Measurements from ENCODE around the gene FXYD5. TPM values are rescaled to one million over a fixed set of nuclear protein-coding genes. Genes with fewer than 3 reads are reported as not detected.

The FXYD5 gene
- total RNA-seq, 4 donors from 2014 or later = 10.9 to 86.2 (median 34.2) TPM

DNA sequence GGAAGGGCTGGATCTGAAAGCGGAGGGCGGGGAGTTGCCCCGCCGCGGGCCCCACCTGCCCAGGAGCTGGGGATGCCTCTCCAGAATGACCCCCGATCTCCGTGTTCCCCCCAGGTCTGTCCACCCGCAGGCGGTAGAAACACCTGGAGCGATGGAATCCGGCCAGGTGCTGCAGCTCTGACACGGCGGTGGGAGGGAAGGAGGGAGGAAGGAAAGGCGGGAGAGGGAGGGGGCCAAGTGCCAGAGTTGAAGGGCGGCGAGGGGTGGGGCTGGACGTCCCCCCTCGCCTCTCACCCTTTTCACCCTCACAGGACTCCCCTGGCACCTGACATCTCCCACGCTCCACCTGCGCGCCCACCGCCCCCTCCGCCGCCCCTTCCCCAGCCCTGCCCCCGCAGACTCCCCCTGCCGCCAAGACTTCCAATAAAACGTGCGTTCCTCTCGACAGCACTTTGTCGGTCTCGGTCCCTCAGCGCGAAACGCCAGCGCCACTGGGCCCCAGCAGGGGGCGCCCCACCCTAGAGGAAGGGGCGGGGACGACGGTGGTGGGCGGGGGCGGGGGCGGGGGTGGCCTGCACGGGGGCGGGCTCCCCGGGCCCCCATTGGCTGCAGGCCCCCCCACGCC, 11.8 kb upstream of the FXYD5 start:
- DNase-seq = peak in 1 of 2 donors; percentile 55
- intact Hi-C loops (cut with DNase I; ENCODE audit: low total_unique reads) = no loop called here
- TF ChIP-seq POLR2A (IDR thresholded peaks at IDR 0.05) = no peak
- TF ChIP-seq, protein P1, sequence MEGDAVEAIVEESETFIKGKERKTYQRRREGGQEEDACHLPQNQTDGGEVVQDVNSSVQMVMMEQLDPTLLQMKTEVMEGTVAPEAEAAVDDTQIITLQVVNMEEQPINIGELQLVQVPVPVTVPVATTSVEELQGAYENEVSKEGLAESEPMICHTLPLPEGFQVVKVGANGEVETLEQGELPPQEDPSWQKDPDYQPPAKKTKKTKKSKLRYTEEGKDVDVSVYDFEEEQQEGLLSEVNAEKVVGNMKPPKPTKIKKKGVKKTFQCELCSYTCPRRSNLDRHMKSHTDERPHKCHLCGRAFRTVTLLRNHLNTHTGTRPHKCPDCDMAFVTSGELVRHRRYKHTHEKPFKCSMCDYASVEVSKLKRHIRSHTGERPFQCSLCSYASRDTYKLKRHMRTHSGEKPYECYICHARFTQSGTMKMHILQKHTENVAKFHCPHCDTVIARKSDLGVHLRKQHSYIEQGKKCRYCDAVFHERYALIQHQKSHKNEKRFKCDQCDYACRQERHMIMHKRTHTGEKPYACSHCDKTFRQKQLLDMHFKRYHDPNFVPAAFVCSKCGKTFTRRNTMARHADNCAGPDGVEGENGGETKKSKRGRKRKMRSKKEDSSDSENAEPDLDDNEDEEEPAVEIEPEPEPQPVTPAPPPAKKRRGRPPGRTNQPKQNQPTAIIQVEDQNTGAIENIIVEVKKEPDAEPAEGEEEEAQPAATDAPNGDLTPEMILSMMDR (IDR thresholded peaks at IDR 0.05) = peak in 3 of 4 experiments; percentile 28 to 71 (median 55)
- Histone ChIP-seq H3K4me1 (peaks cover 0 to 6% of the 10 kb centered on the region in 2 donors), H3K27ac (peak overlapping the region in 1 of 2 donors; percentile 25), H3K36me3 (no peaks in the 10 kb centered on the region), H3K4me3 (no peak overlapping the region), H3K9me3 (no peaks in the 10 kb centered on the region), H3K27me3 (no peaks in the 10 kb centered on the region)

DNA sequence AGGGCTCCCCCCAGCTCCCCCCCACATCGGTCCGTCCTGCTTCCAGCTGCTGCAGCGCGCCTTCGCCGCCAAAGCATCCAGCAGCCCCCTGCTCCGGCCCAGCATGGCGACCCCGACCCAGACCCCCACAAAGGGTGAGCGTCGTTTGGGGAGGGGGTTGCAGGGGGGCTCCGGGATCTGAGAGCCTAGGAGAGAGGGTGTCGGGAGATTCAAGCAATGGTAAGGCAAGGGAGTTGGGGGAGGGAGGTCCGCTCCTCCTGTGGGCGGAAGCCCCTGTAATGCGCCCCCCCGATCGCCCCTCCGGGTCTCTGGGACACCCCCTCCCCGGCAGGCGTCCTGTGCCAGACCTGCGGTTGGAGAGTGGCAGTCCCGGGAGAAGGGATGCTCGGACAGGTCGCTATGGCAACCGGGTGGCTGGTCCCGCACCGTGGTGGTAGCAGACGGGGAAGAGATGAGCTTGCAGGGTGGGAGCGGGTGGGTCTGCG, 11.3 kb upstream of the FXYD5 start, which contains the start of gene FXYD7:
Gene FXYD7 (plus strand): TSS at position 25 of the 485 bp plus-strand sequence. CDS start 79 bp downstream, at position 104.
- Histone ChIP-seq H3K9me3 (no peaks in the 10 kb centered on the region), H3K36me3 (no peaks in the 10 kb centered on the region), H3K27ac (peak within 1 kb of the TSS in 1 of 2 donors; percentile 66), H3K27me3 (no peaks in the 10 kb centered on the region), H3K4me3 (no peak within 1 kb of the TSS), H3K4me1 (peaks cover 0 to 6% of the 10 kb centered on the region in 2 donors)
- intact Hi-C loops (cut with DNase I; ENCODE audit: low total_unique reads) = no loop called here
- no peak for TF ChIP-seq POLR2A (IDR thresholded peaks at IDR 0.05)
- TF ChIP-seq, protein P1 (IDR thresholded peaks at IDR 0.05) = no peak
- peak in 1 of 2 donors; percentile 51 for DNase-seq

DNA sequence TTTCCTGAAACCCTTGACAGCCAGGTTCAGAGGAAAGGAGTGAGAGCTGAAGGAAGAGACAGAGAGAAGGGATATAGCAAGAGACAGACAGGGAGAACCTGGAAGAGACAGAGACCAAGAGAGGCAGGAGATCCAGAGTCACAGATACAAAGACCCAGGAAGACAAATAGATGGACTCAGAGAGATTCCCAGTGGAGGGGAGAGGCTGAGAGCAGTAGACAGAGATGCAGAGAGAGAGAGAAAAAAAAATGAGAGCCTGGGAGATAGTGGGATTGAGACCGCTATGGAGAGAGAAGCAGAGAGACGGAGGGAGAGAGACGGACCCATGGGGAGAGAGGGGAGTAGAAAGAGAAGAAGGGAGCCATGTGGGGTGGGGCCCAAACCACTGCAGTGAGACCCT, 10.7 kb upstream of the FXYD5 start:
- Histone ChIP-seq H3K9me3 (no peaks in the 10 kb centered on the region), H3K27ac (no peak overlapping the region), H3K4me3 (no peak overlapping the region), H3K36me3 (no peaks in the 10 kb centered on the region), H3K27me3 (no peaks in the 10 kb centered on the region), H3K4me1 (peaks cover 0 to 6% of the 10 kb centered on the region in 2 donors)
- intact Hi-C loops (cut with DNase I; ENCODE audit: low total_unique reads) = no loop called here
- no peak for TF ChIP-seq POLR2A (IDR thresholded peaks at IDR 0.05)
- TF ChIP-seq, protein P1 (IDR thresholded peaks at IDR 0.05) = no peak
- no peak for DNase-seq

DNA sequence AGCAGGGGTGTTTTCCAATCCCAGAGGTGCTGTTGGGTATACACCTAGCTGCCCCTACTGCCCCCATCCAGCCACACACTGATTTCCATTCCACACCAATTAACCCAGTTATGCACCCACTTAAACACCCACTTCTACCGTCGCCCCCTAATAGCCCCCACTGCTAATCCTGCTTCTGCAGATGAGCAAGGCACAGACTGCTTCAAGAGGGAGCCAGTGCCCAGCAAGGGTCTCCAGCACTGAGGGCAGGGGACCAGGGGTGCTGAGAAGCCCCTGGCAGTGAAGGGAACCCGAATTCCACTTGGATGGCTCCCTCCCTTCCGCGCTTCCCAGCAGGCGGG, 10.3 kb upstream of the FXYD5 start:
- Histone ChIP-seq H3K27me3 (no peaks in the 10 kb centered on the region), H3K9me3 (no peaks in the 10 kb centered on the region), H3K4me3 (no peak overlapping the region), H3K27ac (no peak overlapping the region), H3K4me1 (peaks cover 0 to 6% of the 10 kb centered on the region in 2 donors), H3K36me3 (no peaks in the 10 kb centered on the region)
- DNase-seq = no peak
- no peak for TF ChIP-seq POLR2A (IDR thresholded peaks at IDR 0.05)
- TF ChIP-seq, protein P1 (IDR thresholded peaks at IDR 0.05) = no peak
- intact Hi-C loops (cut with DNase I; ENCODE audit: low total_unique reads) = no loop called here

- Histone ChIP-seq H3K4me3 (no peak overlapping the region), H3K9me3 (no peaks in the 10 kb centered on the region), H3K27me3 (no peaks in the 10 kb centered on the region), H3K27ac (no peak overlapping the region), H3K36me3 (no peaks in the 10 kb centered on the region), H3K4me1 (peaks cover 0 to 6% of the 10 kb centered on the region in 2 donors)
- TF ChIP-seq POLR2A (IDR thresholded peaks at IDR 0.05) = no peak
- TF ChIP-seq, protein P1 (IDR thresholded peaks at IDR 0.05) = no peak
- intact Hi-C loops (cut with DNase I; ENCODE audit: low total_unique reads) = no loop called here
- no peak for DNase-seq
These were observed 9.7 kb upstream of the FXYD5 start for GRCh38 chr19:35144600-35145436.

Data from uterus (tissue), 4 donors.